Activated T-helper 2 cell treated with anti-CD3 and anti-CD28 coated beads, Interferon-gamma antibody, Interleukin-2, Interleukin-4, amounts not matched to agents 10 μg/mL and 5 μg/mL and 100 μg/mL, durations not matched to agents 14 hours and 24 hours and 36 hours (primary cell): ENCODE measurements around the gene AIDA. TPM values are rescaled to one million over a fixed set of nuclear protein-coding genes. Genes with fewer than 3 reads are reported as not detected.
A peak's percentile ranks its signal among the peaks of the same experiment; 100 is the strongest.

ENCODE experiments used
- DNase-seq: peaks from one replicate; pipeline ENCODE4 v3.0.0; 2021; ENCODE audit warnings: low spot score
- H3K27ac Mint-ChIP-seq: one replicate; pipeline ENCODE4 v1.8.0; 2021; ENCODE audit warnings: mixed read lengths
- H3K27me3 Mint-ChIP-seq: one replicate; pipeline ENCODE4 v1.8.0; 2021; ENCODE audit warnings: low read depth, mixed read lengths
- H3K36me3 Mint-ChIP-seq: one replicate; pipeline ENCODE4 v1.8.0; 2021; ENCODE audit warnings: low read depth, mixed read lengths
- H3K4me1 Mint-ChIP-seq: one replicate; pipeline ENCODE4 v1.8.0; 2021; ENCODE audit warnings: low read depth, mixed read lengths
- H3K4me3 Mint-ChIP-seq: one replicate; pipeline ENCODE4 v1.8.0; 2021; ENCODE audit warnings: low read depth, mild to moderate bottlenecking, moderate library complexity, mixed read lengths
- H3K9me3 Mint-ChIP-seq: one replicate; pipeline ENCODE4 v1.8.0; 2021; ENCODE audit warnings: mixed read lengths
- intact Hi-C: fragments of 100-400 bp; cut with micrococcal nuclease; formaldehyde crosslinking; loops from one replicate; pipeline ENCODE4 v1.15.1; 2023
- total RNA-seq: library from RNA; stranded (reverse); gene quantifications from 2 replicates; pipeline ENCODE4 v1.2.3, GENCODE V29; 2022

The AIDA gene
- total RNA-seq, 1 donor from 2014 or later: 45.7 TPM

DNA sequence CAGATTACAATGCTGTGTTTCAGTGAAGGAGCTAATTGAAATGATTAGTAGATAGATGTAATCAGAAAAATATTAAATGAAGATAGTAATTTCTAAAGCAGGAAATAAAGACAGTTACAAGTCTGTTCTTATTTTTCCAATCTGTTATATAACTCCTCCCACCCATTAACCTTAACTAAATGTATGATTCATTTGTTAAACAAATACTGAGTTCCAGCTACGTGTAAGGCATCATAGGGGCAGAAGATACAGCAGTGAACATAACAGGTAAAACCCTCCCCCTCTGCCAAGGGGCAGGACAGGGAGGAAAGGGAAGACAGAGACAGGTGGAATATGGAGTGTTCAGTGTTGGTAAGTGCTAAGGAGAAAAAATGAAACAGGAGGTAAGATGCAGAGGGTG lies 24.7 kb upstream of the AIDA start, which contains the start of gene FAM177B:
FAM177B (plus strand) TSS at position 231 of the 400 bp plus-strand sequence. CDS start 9,344 bp downstream, outside the sequence.
- H3K36me3 Mint-ChIP-seq: peaks cover 23% of the 10 kb centered on the region
- intact Hi-C loops: loop anchor here (5.0 kb wide), 1 partner anchor 345 kb away; no protein-coding TSS in a partner anchor
- no peaks in the 10 kb centered on the region for H3K27me3 Mint-ChIP-seq
- peaks cover 6% of the 10 kb centered on the region for H3K4me1 Mint-ChIP-seq
- no peak within 1 kb of the TSS for H3K4me3 Mint-ChIP-seq
- DNase-seq: no peak
- no peaks in the 10 kb centered on the region for H3K9me3 Mint-ChIP-seq
- no peak within 1 kb of the TSS for H3K27ac Mint-ChIP-seq

DNA sequence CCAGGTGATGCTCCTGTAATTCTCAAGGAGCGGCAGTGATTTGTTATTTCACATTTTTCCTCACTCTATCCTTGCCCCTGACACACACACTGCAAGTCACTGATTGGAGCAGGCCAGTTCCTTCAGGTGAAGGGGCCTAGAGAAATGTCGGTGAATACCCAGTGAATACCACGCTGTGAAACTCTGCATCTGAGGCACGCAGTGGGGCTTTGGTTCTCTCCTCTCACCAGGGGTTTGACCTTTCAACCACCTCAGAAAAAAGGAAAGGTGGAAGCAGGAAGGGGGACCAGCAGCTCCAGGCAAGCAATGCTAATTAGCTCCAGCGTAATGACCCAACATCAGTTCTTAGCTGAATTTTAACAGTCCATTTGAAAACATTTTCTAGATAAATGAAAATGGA lies 24.2 kb upstream of the AIDA start:
- no peak for DNase-seq
- Mint-ChIP-seq H3K36me3 (peaks cover 27% of the 10 kb centered on the region), H3K4me3 (no peak overlapping the region), H3K9me3 (no peaks in the 10 kb centered on the region), H3K27ac (no peak overlapping the region), H3K4me1 (peaks cover 10% of the 10 kb centered on the region), H3K27me3 (no peaks in the 10 kb centered on the region)
- intact Hi-C loops: loop anchor here (5.0 kb wide), 1 partner anchor 346 kb away; no protein-coding TSS in a partner anchor

DNA sequence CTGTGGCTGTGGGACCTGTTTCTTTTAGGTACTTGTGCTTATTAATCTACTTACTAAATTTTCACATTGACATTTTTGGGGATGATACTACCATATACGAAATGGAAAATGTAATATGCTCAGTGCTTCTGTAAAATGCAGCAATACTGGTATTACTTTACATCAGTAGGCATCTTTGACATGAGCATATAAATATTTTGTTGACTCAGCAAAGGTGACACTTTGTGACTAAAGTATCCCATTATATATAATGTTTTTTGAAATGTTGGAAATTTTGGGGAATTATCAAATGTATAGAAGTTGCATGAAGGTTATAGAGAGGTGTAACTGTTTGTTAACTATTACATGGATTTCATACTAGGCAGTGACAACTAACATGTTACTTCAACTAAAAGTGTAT lies 22.4 kb upstream of the AIDA start:
- no peaks in the 10 kb centered on the region for H3K27me3 Mint-ChIP-seq
- H3K27ac Mint-ChIP-seq: no peak overlapping the region
- peaks cover 45% of the 10 kb centered on the region for H3K36me3 Mint-ChIP-seq
- no peaks in the 10 kb centered on the region for H3K9me3 Mint-ChIP-seq
- H3K4me1 Mint-ChIP-seq: peaks cover 14% of the 10 kb centered on the region
- no peak for DNase-seq
- intact Hi-C loops: loop anchor here (5.0 kb wide), 2 partner anchors 348 to 982 kb away; no protein-coding TSS in a partner anchor
- H3K4me3 Mint-ChIP-seq: no peak overlapping the region

DNA sequence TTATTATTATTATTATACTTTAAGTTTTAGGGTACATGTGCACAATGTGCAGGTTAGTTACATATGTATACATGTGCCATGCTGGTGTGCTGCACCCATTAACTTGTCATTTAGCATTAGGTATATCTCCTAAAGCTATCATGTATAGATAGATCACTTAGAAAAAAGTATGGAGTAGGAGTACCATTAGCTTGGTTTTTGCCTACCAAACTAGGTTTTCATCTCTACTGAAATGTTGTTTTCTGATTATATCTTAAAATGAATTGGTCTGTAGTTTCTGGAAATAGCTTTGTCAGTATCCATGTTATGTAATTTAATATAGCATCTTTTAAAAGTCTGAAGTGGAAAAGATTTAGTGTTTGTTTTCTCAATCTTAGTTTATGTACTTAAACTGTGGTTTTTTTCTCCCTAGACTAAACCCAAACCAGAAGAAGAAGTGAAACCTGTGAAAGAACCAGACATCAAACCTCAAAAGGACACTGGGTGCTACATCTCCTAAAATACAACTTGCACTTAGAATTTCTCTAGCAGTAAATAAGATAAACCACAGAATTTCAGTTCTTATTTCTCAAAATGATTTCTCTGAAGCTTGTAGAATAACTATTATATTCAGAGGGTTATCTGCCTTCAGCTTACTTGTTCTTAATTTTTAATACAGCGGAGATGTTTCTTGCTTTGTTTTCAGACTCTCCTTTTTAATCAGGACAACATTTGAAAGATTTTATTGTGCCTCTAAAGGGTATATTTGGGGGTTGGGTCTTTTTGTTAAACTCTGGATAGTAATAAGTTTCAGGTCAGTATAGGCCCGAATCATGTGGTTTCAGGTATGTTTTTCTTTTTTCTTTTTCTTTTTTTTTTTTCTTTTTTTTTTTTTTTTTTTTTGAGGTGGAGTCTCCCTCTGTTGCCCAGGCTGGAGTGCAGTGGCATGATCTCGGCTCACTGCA lies 20.2 kb upstream of the AIDA start:
- intact Hi-C loops: loop anchor here (5.0 kb wide), 1 partner anchor 980 kb away; no protein-coding TSS in a partner anchor
- peaks cover 14% of the 10 kb centered on the region for H3K4me1 Mint-ChIP-seq
- H3K4me3 Mint-ChIP-seq: no peak overlapping the region
- no peak for DNase-seq
- H3K27me3 Mint-ChIP-seq: no peaks in the 10 kb centered on the region
- no peaks in the 10 kb centered on the region for H3K9me3 Mint-ChIP-seq
- H3K27ac Mint-ChIP-seq: peak overlapping the region; percentile 2
- H3K36me3 Mint-ChIP-seq: peaks cover 64% of the 10 kb centered on the region

DNA sequence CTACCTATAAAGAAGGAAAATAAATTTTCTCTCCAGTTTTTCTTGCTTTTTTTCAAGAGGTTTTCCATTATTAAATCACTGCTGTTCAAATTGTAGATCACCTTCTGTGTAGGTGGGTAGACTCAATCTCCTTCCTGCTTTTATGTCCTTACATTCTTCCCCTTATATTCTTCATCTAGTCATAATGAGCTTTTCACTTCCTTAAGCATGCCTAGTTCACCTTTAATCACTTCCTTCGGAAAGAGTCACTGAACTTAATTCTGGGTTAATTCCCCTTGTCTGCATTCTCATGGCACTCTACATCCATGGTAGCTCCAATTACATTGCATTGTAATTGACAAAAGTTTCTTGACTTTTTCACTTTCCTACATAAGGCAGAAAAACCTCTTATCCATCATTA lies 18.6 kb upstream of the AIDA start:
- DNase-seq: no peak
- no peak overlapping the region for H3K4me3 Mint-ChIP-seq
- H3K4me1 Mint-ChIP-seq: peaks cover 14% of the 10 kb centered on the region
- H3K27me3 Mint-ChIP-seq: no peaks in the 10 kb centered on the region
- no peak overlapping the region for H3K27ac Mint-ChIP-seq
- intact Hi-C loops: loop anchor here (5.0 kb wide), 1 partner anchor 979 kb away; no protein-coding TSS in a partner anchor
- H3K36me3 Mint-ChIP-seq: peaks cover 74% of the 10 kb centered on the region
- no peaks in the 10 kb centered on the region for H3K9me3 Mint-ChIP-seq

DNA sequence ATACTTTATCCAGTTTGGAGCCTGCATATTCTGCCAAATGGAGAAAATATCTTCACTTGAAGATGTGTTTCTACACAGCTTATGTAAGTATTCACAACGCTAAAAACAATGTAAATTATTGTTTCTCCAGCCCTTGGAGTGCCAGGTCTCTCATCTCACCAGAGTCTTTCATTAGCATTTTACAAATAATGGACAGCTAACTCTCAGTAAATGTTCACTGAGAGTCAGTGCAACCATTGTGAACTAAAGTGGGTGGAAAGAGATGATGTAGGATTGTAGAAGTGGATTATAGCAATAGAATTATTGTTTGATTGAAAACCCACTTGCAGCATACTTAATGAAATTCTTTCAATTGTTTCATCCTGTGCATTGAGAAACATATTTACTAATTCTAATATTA lies 16.5 kb upstream of the AIDA start:
- no peak for DNase-seq
- no peak overlapping the region for H3K4me3 Mint-ChIP-seq

DNA sequence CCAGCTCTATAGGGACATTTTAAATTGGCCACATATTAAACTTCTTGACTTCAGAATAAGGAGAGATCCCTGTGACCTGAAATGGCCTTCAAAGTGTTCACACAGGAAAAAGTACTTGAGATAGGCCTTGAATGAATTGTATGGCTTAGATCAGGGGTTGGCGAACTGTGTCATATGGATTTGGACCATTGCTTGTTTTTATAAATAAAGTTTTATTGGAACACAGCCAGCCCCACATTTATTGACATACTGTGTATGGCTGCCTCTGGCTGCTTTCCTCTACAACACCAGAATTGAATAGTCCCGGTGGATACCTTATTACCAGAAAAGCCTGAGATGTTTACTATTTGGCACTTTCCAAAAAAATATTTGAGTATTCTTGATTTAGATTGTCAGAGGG lies 4.1 kb upstream of the AIDA start:
- H3K36me3 Mint-ChIP-seq: peaks cover 56% of the 10 kb centered on the region
- no peak overlapping the region for H3K27ac Mint-ChIP-seq
- H3K4me1 Mint-ChIP-seq: peaks cover 13% of the 10 kb centered on the region
- no peak overlapping the region for H3K4me3 Mint-ChIP-seq
- H3K27me3 Mint-ChIP-seq: no peaks in the 10 kb centered on the region
- DNase-seq: no peak
- intact Hi-C loops: no loop called here
- H3K9me3 Mint-ChIP-seq: no peaks in the 10 kb centered on the region

More for the DNA sequence above, 16.5 kb upstream of the AIDA start:
- H3K4me1 Mint-ChIP-seq: peaks cover 14% of the 10 kb centered on the region
- no peak overlapping the region for H3K27ac Mint-ChIP-seq
- H3K27me3 Mint-ChIP-seq: no peaks in the 10 kb centered on the region
- intact Hi-C loops: no loop called here
- H3K36me3 Mint-ChIP-seq: peaks cover 83% of the 10 kb centered on the region
- H3K9me3 Mint-ChIP-seq: no peaks in the 10 kb centered on the region

DNA sequence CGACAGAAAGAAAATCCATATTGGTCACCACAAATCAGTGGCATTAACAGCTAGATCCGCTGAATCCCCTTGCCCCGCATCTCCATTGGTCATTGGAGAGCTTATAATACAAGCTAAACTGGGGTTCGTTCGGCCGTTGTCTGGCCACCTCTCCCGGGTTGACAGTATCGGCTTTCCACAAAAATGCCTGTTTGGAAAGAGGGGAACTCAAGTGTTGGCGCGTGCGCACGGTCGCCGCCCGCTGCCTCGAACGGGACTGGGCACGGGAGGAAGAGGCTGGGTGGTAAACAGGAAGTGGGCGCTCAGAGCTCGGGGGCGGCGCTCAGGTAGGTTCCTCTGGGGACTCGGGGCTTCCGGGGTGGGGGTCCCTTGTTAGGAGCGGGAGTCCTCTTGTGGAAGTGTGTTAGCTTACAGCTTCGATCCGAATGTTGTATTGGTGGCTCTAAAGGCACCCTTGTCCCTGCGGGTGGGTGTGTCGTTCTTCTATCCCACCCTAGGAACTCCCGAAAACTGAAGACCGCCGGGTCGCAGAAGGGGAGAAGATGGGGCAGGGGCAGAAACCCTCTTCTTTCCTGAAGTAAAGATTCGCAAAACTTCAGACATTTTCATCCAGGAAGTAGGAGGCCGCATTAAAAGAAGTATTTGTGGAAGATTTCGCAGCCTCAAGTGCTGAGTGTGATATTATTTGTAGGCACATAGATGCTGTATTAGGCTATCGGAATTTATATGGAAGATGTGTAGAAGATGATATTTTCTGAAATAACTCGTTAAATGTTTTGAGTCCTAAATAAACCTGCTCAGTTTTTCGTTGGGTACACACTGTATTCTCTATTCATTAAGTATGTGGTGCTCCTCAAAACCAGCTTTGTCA lies 1.0 kb upstream of the AIDA start:
- no peaks in the 10 kb centered on the region for H3K9me3 Mint-ChIP-seq
- peak overlapping the region; percentile 97 for H3K27ac Mint-ChIP-seq
- peaks cover 53% of the 10 kb centered on the region for H3K36me3 Mint-ChIP-seq
- intact Hi-C loops: loop anchor here (1.0 to 5.0 kb wide), 4 partner anchors 60 to 184 kb away; partner anchors contain the start of genes MIA3 and TAF1A
- H3K4me1 Mint-ChIP-seq: peaks cover 30% of the 10 kb centered on the region
- no peaks in the 10 kb centered on the region for H3K27me3 Mint-ChIP-seq
- DNase-seq: peak; percentile 81
- H3K4me3 Mint-ChIP-seq: peak overlapping the region; percentile 99

DNA sequence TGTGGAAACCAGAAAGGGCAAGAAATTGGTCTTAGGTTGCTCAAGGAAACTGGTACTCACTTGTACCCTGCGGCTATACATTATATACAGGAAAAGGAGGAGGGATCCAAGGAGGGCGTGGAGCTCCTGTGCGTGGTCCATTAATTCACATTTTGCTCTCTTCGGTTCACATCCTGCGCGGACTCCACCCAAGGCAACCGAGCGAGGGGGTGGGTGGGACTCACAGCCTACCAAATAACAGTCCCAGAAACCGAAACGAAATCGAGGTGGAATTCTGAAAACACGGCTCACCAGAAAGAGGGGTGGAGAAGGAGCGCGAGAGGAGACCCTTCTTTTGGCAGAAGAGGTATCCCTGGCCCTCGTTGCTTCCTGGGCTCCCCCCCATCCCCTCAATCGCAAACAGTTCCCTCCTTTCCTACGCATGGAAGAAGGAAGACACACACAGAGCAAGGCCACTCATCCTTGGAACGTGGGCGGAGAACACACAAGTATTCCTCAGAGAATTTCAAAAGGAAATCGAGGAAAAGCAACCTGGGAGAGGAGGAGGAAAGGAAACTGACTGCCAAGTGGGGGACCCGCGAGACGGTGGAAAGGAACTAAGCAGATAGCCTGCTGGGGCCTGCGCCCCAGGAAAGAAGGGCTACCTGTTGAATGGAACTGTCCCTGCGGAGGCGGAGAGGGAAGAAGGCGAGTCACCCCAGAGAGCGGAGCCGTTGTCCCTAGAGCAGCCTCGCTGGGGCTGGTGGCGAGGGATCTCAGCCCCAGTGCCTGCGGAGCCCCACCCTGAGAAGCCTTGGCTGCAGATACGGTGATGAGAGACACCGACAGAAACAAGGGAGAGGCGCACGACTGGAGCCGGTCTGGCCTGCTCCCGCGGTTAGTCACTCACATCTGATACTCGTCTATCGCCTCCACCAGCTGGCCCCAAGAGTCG lies 705 bp downstream of the AIDA start:
- peaks cover 50% of the 10 kb centered on the region for H3K36me3 Mint-ChIP-seq
- H3K4me1 Mint-ChIP-seq: peaks cover 30% of the 10 kb centered on the region
- H3K4me3 Mint-ChIP-seq: peak overlapping the region; percentile 99
- H3K27me3 Mint-ChIP-seq: no peaks in the 10 kb centered on the region
- intact Hi-C loops: loop anchor here (1.0 to 5.0 kb wide), 3 partner anchors 67 to 246 kb away; no protein-coding TSS in a partner anchor
- DNase-seq: peak; percentile 73
- peak overlapping the region; percentile 95 for H3K27ac Mint-ChIP-seq
- H3K9me3 Mint-ChIP-seq: no peaks in the 10 kb centered on the region

DNA sequence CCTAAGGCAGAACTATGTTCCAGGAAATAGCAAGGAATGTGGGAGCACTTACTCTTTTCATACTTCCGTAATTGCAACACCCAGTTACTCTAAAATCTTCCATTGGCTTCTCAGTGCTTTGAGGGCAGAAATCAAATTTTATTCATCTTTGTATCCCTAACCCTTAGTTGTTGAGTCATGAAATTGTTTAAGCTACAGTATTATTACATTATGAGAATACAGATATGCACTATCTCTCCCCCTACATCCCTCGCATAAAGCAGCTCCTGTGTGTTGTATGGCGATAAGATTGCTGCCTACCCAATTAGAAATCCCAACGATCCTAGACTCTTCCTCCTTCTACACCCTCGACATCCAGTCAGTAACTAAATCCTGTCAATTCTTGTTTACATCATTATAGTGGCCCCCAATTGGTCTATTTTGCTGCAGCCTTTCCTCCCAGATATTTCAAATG lies 2.6 kb downstream of the AIDA start:
- Mint-ChIP-seq H3K36me3 (peaks cover 55% of the 10 kb centered on the region), H3K9me3 (no peaks in the 10 kb centered on the region), H3K27ac (no peak overlapping the region), H3K4me3 (no peak overlapping the region), H3K27me3 (no peaks in the 10 kb centered on the region), H3K4me1 (peaks cover 32% of the 10 kb centered on the region)
- intact Hi-C loops: loop anchor here (5.0 kb wide), 1 partner anchor 188 kb away; no protein-coding TSS in a partner anchor
- DNase-seq: no peak

DNA sequence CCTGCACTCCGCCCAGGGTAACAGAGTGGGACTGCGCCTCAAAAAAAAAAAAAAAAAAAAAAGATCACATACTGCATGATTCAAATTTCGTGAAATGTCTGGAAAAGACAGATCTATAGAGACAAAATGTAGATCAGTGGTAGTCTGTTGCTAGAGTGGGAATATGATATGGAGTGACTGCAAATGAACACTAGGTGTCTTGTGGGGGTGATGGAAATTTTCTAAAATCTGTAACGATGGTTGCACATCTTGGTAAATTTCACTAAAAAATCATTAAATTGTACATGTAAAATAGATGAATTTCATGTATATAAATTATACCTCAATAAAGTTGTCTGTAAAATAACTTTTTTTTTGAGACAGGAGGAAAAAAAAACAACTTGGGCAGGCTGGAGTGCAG lies 5.5 kb downstream of the AIDA start:
- intact Hi-C loops: no loop called here
- no peak overlapping the region for H3K4me3 Mint-ChIP-seq
- H3K27ac Mint-ChIP-seq: no peak overlapping the region
- H3K4me1 Mint-ChIP-seq: peaks cover 33% of the 10 kb centered on the region
- peaks cover 68% of the 10 kb centered on the region for H3K36me3 Mint-ChIP-seq
- peaks cover 5% of the 10 kb centered on the region for H3K9me3 Mint-ChIP-seq
- no peak for DNase-seq
- H3K27me3 Mint-ChIP-seq: no peaks in the 10 kb centered on the region
